ENCODE measurements around the gene TIMP2.
"Not testable (repeated sequence)": the region's sequence is repeated elsewhere in the genome, so short reads cannot be mapped to it uniquely, and the experiment has no call there.

Gene TIMP2

DNA sequence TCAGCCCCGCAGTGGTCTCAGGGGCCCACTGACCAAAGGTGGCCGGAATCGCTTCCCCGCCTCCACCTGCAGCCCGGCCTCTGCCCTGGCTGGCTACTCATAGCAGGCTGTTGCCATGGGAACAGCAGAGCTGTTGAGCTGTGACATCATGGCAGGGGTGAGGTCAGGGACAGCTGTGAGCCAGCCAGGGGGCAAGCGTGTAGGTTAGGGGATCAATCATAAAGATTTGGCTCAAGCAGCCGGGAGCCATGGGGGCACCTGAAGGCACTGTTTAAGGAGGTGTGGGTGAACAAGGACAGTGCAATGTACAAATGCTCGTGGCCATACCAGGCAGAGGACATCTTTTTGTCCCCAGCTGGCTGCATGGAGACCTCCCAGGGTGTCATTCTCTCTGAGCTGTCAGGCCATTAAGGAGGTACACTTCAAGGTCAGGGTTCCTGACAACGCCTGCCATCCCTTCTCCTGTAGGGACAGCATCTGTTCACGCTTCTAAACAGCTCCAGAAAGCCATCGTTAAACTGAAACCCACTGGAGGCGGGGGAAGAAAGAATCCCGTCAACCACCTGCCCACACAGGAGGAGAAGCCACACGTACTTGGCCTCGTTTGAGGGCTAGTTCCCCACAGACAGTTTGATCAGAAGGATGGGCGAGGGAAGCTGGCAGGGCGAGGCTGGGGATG is 21.9 kb downstream of the TIMP2 start, which contains the start of gene CEP295NL:
TSS of gene CEP295NL (minus strand) at position 101 of the 679 bp plus-strand sequence. CDS start 1,373 bp downstream, outside the sequence.
- no peak for DNase-seq

GRCh38 chr17:78902231-78902630 is 23.0 kb downstream of the TIMP2 start:
- not testable (repeated sequence) for DNase-seq

DNA sequence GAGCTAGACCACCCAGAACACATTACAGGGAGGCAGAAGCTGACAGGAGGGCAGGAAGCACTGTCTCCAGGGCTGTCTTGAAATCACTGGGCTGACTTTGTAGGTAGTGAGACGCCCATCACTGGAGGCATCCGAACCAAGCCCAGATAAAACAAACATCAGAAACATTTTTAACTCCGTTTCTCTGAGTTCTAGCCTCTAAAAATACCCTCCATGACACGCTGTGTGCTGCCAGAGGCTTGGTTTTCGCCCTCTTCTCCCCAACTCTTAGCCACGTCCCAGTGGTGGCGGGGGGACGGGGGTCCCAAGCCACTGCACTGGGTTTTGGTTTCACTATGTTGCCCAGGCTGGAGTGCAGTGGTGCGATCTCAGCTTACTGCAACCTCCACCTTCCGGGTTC is 23.4 kb downstream of the TIMP2 start:
- no peak for DNase-seq

- DNase-seq, result no peak
These were observed 24.4 kb downstream of the TIMP2 start for GRCh38 chr17:78900816-78901215.

DNA sequence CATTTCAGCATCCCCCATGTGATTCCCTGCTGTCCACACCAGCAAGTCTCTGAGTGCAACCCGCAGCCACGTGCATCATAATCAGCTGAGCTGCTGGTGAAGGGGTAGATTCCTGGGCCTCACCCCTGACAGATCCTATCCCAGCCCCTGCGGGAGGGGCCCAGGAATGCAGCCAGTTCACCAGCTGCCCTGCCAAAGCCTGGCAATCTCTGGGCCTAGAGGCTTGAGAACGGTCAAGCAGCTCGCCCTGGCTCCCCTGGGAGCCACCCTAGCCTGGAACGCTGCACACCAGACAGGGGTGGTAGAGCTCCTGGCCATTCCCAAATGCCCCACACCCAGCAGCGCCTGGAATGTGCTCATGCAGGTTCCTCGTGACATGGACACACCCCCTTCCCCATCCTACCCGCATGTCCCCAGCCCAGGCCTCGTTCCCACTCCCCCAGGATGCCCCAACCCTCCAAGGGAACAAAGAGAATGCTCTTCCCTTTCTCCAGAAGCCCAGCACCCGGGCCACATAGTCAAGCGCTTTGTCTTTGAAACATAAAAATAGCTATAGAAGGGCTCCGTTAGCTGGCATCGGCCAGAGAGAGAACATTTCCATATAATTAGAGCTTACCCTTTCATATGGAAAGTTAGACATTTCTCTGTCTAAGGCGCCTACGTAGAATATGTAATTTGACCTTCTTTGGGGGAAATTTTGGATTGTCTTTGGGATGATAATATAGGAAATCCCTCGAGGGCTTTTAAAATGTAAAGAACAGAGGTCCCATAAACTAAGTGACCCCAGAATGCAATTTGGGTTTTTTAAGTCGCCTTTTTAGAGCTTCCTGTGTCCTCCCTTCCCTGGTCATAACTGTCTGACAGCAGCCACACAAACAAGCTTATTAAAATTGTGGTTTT is 25.6 kb downstream of the TIMP2 start:
- no peak for DNase-seq

GRCh38 chr17:78898947-78899346 is 26.2 kb downstream of the TIMP2 start:
- DNase-seq, result no peak

DNA sequence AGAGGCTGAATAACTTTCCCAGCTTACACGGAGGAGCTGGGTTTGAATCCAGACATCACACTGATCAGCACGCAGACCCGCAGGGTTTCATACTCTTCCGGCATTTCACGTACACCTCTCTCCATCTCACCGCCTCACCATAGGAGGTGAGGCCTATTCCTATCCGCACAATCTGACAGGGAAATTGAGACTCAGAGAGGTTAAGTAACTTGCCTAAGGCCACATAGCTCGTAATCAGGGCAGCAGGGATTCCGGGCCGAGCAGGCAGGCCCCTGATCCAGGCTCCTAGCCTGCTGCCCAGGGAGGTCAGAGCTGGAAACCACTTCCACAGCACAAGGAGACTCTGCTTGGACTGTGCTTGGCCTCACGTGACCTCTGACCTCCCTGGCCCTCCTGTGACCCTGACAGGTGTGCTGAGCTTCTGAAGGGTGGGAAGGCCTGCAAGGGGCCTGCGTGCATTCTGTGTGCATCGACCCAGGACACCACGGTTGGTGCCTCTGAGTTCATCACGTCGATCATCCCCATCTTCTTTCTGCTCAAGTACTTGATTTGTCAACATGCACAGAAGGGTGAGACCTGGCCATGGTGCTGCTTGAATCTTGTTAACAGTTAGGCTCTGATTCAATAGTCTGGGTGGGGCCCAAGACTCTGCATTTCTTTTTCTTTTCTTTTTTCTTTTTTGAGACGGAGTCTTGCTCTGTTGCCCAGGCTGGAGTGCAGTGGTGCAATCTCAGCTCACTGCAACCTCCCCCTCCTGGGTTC is 26.9 kb downstream of the TIMP2 start:
- DNase-seq, result no peak

DNA sequence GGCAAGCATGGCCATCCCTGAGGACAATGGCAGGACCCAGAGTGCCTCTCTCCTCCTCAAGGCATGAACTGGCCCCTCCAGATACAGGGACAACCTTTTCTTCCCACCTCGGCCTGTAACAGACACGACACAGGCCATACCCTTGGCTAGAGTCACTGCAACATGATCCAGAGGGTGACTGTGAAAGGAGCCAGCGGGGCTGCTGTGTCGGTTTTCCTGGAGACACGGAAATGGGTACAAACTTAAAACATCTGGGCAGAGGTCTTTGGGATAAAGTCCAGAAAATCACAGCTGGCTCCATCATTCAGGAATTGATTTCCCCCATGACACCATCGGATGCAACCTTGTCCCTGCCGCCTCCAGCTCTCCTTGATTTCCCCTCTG is 27.5 kb downstream of the TIMP2 start:
- no peak for DNase-seq

- DNase-seq, result no peak
These were observed 28.1 kb downstream of the TIMP2 start for GRCh38 chr17:78896834-78897663.

GRCh38 chr17:78896091-78896833 is 28.9 kb downstream of the TIMP2 start:
- DNase-seq, result no peak

- DNase-seq, result no peak
These were observed 29.9 kb downstream of the TIMP2 start for GRCh38 chr17:78895322-78895721.

GRCh38 chr17:78893684-78894083 is 31.5 kb downstream of the TIMP2 start:
- no peak for DNase-seq

- no peak for DNase-seq
These were observed 32.2 kb downstream of the TIMP2 start for GRCh38 chr17:78892936-78893379.

DNA sequence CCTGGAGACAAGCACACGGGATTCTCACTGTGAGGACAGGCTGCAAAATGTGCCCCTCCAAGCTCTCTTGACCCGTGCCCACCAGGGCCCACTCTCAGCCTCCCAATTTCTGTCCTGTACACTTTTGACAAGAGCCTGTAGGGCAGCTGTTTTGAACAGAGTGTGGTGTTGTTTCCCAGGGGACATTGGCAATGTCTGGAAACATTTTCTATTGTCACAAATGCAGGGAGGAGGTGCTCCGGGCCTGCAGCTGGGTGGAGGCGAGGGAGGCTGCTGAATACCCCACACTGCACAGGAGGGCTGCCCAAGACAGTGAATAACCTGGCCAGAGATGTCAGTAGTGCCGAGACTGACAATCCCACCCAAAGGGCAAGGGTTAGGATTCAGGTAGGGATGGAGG is 32.7 kb downstream of the TIMP2 start:
- DNase-seq, result no peak

DNA sequence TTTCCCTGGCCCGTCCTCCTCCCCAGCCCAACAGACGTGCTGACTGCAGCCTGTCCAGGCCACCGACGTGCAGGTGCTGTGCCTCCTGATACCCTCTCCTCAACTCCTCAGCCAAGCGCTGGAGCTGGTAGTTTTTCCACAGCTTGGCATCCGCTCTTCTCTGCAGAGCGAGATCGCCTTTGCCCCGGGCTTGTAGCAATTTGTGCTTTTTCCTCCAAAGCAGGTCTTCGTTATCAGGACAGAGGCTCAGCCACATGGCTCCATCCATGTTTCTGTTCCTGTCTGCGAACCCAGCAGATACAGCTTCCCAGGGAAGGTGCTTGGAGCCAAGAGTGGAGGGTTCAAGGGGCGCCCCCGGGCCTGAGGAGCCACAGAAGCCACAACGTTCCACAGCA is 33.1 kb downstream of the TIMP2 start:
- no peak for DNase-seq

- DNase-seq, result no peak
These were observed 33.7 kb downstream of the TIMP2 start for GRCh38 chr17:78891406-78892061.

DNA sequence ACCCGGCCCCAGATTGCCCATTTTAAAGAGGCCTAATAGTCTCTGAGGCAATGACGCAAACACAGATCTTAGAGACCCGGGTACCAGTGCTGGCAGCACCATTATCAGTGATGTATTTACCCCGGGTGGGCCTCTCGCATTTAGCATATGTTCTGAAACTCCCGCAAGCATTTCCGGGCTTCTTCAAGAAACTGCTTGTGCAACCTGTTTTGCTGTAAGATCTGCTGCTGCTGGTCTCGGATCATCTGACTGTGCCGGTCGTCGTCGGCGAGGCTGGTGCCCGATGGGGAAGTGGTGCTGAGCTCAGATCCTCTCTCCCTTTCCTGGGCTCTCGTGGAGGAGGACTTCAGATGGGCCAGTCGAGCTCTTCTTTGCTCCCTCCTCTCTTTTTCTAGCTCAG is 34.7 kb downstream of the TIMP2 start:
- DNase-seq, result peak; percentile 54

DNA sequence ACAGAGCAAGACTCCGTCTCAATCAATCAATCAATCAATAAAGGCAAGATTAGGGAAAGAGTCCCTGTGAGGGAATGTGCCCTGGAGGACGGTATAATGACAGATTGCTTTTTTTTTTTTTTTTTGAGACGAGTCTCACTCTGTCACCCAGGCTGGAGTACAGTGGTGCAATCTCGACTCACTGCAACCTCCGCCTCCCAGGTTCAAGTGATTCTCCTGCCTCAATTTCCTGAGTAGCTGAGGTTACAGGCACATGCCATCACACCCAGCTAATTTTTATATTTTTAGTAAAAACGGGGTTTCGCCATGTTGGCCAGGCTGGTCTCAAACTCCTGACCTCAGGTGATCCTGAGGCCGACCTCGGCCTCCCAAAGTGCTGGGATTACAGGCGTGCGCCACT is 35.1 kb downstream of the TIMP2 start:
- DNase-seq, result not testable (repeated sequence)

- peak; percentile 17 for DNase-seq
These were observed 35.7 kb downstream of the TIMP2 start for GRCh38 chr17:78889531-78889930.

DNA sequence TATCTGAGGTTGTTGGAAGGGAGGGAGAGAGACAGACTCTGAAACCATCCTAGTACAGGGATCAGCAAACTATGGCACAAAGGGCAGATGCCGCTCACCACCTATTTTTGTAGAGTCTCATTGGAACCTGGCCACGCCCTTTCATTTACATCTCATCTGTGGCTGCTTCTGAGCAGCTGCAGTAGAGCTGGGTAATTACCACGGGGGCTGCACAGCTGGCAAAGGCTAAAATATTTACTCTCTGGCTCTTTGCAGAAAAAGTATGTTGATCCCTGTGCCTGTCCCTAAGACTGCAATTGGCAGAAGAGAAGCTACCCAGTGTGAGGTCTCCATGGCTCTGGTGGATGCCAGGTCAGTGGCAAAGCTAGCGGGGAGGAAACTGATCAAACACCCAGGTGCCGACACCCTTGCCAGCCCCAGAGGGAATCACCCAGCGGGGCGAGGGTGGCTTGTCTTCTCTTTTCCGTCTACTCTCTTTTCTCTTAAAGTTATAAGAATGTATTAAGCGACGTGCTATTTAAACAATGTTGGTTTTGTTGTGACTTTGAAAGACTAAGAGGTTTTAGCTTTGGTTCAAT is 36.2 kb downstream of the TIMP2 start:
- DNase-seq, result no peak

- no peak for DNase-seq
These were observed 38.2 kb downstream of the TIMP2 start for GRCh38 chr17:78886954-78887353.

All from CD4-positive, alpha-beta T cell treated with Interleukin-10 for 1 hour (primary cell).